Activated B cell treated with CpG ODN at 0.5 μM for 24 hours (primary cell): ENCODE data around the gene ROR2. TPM values are rescaled to one million over a fixed set of nuclear protein-coding genes. Genes with fewer than 3 reads are reported as not detected.

Experiments
- ATAC-seq: fragments of 200-7000 bp; cut with Tn5 transposase; one replicate; pipeline ENCODE4 v1.10.0; 2021; ENCODE audit warnings: low read depth, mild to moderate bottlenecking, moderate library complexity
- CTCF ChIA-PET: fragments of 350-600 bp; sonication (Branson Sonifier 250); formaldehyde crosslinking; loops from one replicate; lab custom pipeline; 2021; ENCODE audit warnings: antibody characterized with exemption; lab: Charles Lee
- POLR2A ChIA-PET: fragments of 350-600 bp; sonication (Branson Sonifier 250); formaldehyde crosslinking; loops from one replicate; lab custom pipeline; 2021; ENCODE audit warnings: antibody characterized with exemption; lab: Charles Lee
- DNase-seq: peaks from one replicate; pipeline ENCODE4 v3.0.0; 2022
- H3K27ac Mint-ChIP-seq: one replicate; pipeline ENCODE4 v1.8.0; 2020; ENCODE audit warnings: mixed read lengths
- H3K27me3 Mint-ChIP-seq: one replicate; pipeline ENCODE4 v1.8.0; 2021; ENCODE audit warnings: mixed read lengths
- H3K36me3 Mint-ChIP-seq: one replicate; pipeline ENCODE4 v1.8.0; 2021; ENCODE audit warnings: low read depth, mixed read lengths
- H3K4me1 Mint-ChIP-seq: one replicate; pipeline ENCODE4 v1.8.0; 2021; ENCODE audit warnings: mixed read lengths
- H3K4me3 Mint-ChIP-seq: one replicate; pipeline ENCODE4 v1.8.0; 2020; ENCODE audit warnings: mild to moderate bottlenecking, mixed read lengths
- H3K9me3 Mint-ChIP-seq: one replicate; pipeline ENCODE4 v1.8.0; 2020; ENCODE audit warnings: mixed read lengths
- intact Hi-C: fragments of 100-400 bp; cut with micrococcal nuclease; formaldehyde crosslinking; loops from one replicate; pipeline ENCODE4 v1.15.1; 2024
- total RNA-seq: library from RNA; stranded (reverse); gene quantifications from 2 replicates; pipeline ENCODE4 v1.2.3, GENCODE V29; 2022
- TF ChIP-seq, protein P1 (sequence below): fragments of 200-600 bp; IDR thresholded peaks from one replicate; pipeline ENCODE4 v1.8.0; 2022; ENCODE audit warnings: antibody characterized with exemption, mild to moderate bottlenecking

Gene ROR2
- total RNA-seq, 1 donor from 2014 or later = not detected

DNA sequence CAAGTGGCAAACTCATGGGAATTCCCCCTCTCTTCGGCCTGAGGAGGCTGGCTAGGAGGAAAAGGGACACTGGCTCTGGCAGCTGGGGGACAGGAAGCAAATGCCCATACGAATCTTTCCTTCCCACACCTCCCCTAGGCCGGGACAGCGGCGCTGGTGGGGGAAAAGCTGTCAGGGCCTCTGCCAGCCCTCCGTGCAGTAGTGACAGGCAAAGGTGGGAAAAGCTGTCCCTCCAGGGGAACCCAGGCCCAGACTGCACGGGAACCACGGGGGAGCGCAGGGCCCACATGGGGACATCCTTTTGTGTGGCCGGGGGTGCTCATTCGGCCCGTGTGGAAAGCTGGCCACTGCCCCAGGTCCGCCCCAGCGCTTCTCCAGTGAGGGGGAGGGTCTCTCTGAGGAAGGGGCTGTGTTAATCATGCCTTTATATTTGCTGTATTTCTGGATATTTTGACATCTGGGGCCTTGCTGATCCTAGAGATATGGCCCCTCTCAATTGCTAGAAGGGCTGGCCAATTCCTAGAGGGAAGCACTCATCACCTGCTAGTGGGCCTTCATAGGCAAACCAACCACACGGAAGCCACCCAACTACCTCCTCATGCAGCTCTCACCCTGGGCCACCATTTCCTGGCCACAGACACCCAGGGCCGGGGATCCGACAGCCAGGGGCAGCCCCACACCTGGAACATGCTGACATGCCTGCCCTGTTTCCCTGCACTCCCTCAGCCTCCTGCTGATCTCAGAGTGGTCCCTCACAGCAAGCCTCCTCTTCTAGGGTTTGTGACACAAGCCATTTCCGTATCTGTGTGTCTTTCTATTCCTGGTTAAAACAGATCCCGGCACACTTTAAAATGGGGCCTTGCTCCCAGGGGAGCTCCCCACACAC is 138.8 kb downstream of the ROR2 start:
- intact Hi-C loops = no loop called here
- ChIA-PET POLR2A (no interaction called here), CTCF (no interaction called here)

GRCh38 chr9:91810286-91810905 is 139.6 kb downstream of the ROR2 start:
- Mint-ChIP-seq H3K36me3 (no peaks in the 10 kb centered on the region), H3K4me3 (no peak overlapping the region), H3K4me1 (no peaks in the 10 kb centered on the region), H3K9me3 (no peaks in the 10 kb centered on the region), H3K27me3 (no peaks in the 10 kb centered on the region), H3K27ac (no peak overlapping the region)
- intact Hi-C loops = no loop called here
- ATAC-seq (no peak), DNase-seq (no peak)
- ChIA-PET CTCF (no interaction called here), POLR2A (no interaction called here)
- TF ChIP-seq, protein P1, sequence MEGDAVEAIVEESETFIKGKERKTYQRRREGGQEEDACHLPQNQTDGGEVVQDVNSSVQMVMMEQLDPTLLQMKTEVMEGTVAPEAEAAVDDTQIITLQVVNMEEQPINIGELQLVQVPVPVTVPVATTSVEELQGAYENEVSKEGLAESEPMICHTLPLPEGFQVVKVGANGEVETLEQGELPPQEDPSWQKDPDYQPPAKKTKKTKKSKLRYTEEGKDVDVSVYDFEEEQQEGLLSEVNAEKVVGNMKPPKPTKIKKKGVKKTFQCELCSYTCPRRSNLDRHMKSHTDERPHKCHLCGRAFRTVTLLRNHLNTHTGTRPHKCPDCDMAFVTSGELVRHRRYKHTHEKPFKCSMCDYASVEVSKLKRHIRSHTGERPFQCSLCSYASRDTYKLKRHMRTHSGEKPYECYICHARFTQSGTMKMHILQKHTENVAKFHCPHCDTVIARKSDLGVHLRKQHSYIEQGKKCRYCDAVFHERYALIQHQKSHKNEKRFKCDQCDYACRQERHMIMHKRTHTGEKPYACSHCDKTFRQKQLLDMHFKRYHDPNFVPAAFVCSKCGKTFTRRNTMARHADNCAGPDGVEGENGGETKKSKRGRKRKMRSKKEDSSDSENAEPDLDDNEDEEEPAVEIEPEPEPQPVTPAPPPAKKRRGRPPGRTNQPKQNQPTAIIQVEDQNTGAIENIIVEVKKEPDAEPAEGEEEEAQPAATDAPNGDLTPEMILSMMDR = no peak

More for the DNA sequence above, 138.8 kb downstream of the ROR2 start:
- DNase-seq = no peak
- Mint-ChIP-seq H3K4me3 (no peak overlapping the region), H3K27me3 (no peaks in the 10 kb centered on the region), H3K36me3 (no peaks in the 10 kb centered on the region), H3K4me1 (no peaks in the 10 kb centered on the region), H3K9me3 (no peaks in the 10 kb centered on the region), H3K27ac (no peak overlapping the region)
- no peak for ATAC-seq
- TF ChIP-seq, protein P1 = no peak

DNA sequence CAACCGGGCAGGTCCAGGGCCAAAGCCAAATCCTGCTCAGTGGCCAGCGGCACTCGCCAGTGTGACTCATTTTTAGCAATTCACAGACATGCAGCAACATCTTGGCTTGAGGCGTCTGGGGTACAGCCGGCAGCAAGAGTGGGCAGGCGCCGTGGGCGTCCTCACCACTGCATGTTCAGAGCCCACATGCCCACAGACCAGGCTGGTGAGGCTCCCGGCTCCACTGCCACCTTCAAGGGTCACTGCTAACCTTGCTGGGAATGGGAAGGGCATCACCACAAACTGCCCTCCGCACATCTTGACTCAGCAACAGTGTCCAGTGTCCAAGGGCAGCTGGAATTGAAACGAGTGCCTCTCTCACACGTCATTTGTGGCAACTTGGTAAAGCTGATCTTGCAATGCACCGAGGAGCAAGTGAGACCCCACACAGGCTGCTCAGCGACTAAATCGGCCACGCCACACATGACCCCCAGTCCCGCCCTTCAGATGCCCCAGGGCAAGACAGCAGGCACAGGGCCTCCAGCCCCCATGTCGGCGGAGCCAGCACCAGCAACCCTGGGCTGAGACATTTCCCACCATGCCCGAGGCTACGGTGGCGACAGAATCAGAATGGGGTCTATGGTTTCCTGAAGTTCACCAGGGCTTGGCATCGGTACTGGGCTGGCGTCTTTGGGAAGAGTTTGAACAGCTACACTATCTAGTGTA is 140.3 kb downstream of the ROR2 start:
- no peaks in the 10 kb centered on the region for H3K36me3 Mint-ChIP-seq
- H3K4me3 Mint-ChIP-seq = no peak overlapping the region
- ChIA-PET POLR2A (no interaction called here), CTCF (no interaction called here)
- TF ChIP-seq, protein P1 = no peak
- H3K27me3 Mint-ChIP-seq = no peaks in the 10 kb centered on the region
- ATAC-seq = no peak
- no peaks in the 10 kb centered on the region for H3K4me1 Mint-ChIP-seq
- no peak overlapping the region for H3K27ac Mint-ChIP-seq
- H3K9me3 Mint-ChIP-seq = no peaks in the 10 kb centered on the region
- DNase-seq = no peak
- intact Hi-C loops = no loop called here

- TF ChIP-seq, protein P1 = no peak
- no peaks in the 10 kb centered on the region for H3K4me1 Mint-ChIP-seq
- H3K27ac Mint-ChIP-seq = no peak overlapping the region
- intact Hi-C loops = no loop called here
- ChIA-PET POLR2A (no interaction called here), CTCF (no interaction called here)
- no peak overlapping the region for H3K4me3 Mint-ChIP-seq
- no peaks in the 10 kb centered on the region for H3K36me3 Mint-ChIP-seq
- ATAC-seq (no peak), DNase-seq (no peak)
- H3K27me3 Mint-ChIP-seq = no peaks in the 10 kb centered on the region
- H3K9me3 Mint-ChIP-seq = no peaks in the 10 kb centered on the region
Observed at GRCh38 chr9:91807643-91808246, 142.3 kb downstream of the ROR2 start.
